SU-DHL-6 (cell line): ENCODE results near the gene GLYATL3.

Source experiments
- H2AFZ ChIP-seq: fragments of 200-600 bp; sonication (generic); 2 replicates; pipeline ENCODE4 v1.6.1; 2014; ENCODE audit warnings: low read depth, mild to moderate bottlenecking, moderate library complexity, mixed read lengths, antibody characterized with exemption, low read length; ENCODE audit not compliant: severe bottlenecking
- H3F3A ChIP-seq: fragments of 200-600 bp; shearing (Covaris generic); 2 replicates; pipeline ENCODE4 v1.6.0; 2016; ENCODE audit warnings: antibody characterized with exemption, mild to moderate bottlenecking; ENCODE audit not compliant: insufficient read depth
- H3K27ac ChIP-seq: fragments of 200-600 bp; sonication (generic); 2 replicates; pipeline ENCODE4 v1.5.1; 2016; ENCODE audit warnings: low read depth, mild to moderate bottlenecking, low read length, moderate library complexity, mixed read lengths
- H3K27me3 ChIP-seq: fragments of 200-600 bp; sonication (generic), shearing (Covaris generic); 2 replicates; pipeline ENCODE4 v1.6.0; 2014; ENCODE audit warnings: mild to moderate bottlenecking, low read length
- H3K36me3 ChIP-seq: fragments of 200-600 bp; sonication (generic); 2 replicates; pipeline ENCODE4 v1.6.1; 2014; ENCODE audit warnings: mild to moderate bottlenecking, low read length, mixed read lengths
- H3K4me2 ChIP-seq: fragments of 300-600, 200-600 bp; shearing (Covaris generic), sonication (generic); 2 replicates; pipeline ENCODE4 v1.6.0; 2014; ENCODE audit warnings: low read length, low read depth, mild to moderate bottlenecking; ENCODE audit not compliant: poor library complexity, severe bottlenecking
- H3K4me3 ChIP-seq: fragments of 200-600 bp; sonication (generic); 2 replicates; pipeline ENCODE4 v1.5.1; 2014; ENCODE audit warnings: antibody characterized with exemption, low read length, mild to moderate bottlenecking, mixed read lengths; ENCODE audit not compliant: insufficient read depth, poor library complexity, severe bottlenecking
- H3K79me2 ChIP-seq: fragments of 200-600 bp; sonication (generic); 2 replicates; pipeline ENCODE4 v1.6.1; 2014; ENCODE audit warnings: mild to moderate bottlenecking, low read length, moderate library complexity; ENCODE audit not compliant: insufficient read depth
- H3K9ac ChIP-seq: fragments of 200-600 bp; sonication (generic); 2 replicates; pipeline ENCODE4 v1.7.0; 2014; ENCODE audit warnings: mild to moderate bottlenecking, low read length
- H3K9me2 ChIP-seq: fragments of 200-600 bp; sonication (generic); replicated peaks from 2 replicates; pipeline ENCODE4 v1.6.1; 2014; ENCODE audit warnings: low read length; ENCODE audit not compliant: insufficient read depth
- H3K9me3 ChIP-seq: fragments of 200-600 bp; sonication (generic); 2 replicates; pipeline ENCODE4 v1.6.1; 2014; ENCODE audit warnings: low read length, mixed read lengths; ENCODE audit not compliant: insufficient read depth
- H4K20me1 ChIP-seq: fragments of 200-600 bp; sonication (generic); 2 replicates; pipeline ENCODE4 v1.6.1; 2014; ENCODE audit warnings: low read depth, mild to moderate bottlenecking, antibody characterized with exemption, low read length, moderate library complexity, mixed read lengths
- CTCF ChIP-seq: fragments of 200-600 bp; sonication (generic); IDR thresholded peaks from one replicate; pipeline ENCODE4 v1.5.1; 2017; ENCODE audit warnings: antibody characterized with exemption, mild to moderate bottlenecking, low read length, moderate library complexity; ENCODE audit not compliant: insufficient read depth, poor library complexity, severe bottlenecking
- EZH2phosphoT487 ChIP-seq: fragments of 200-600 bp; sonication (generic), shearing (Covaris generic); conservative IDR thresholded peaks from 2 replicates; pipeline ENCODE4 v1.6.1; 2018; ENCODE audit warnings: mild to moderate bottlenecking, antibody characterized with exemption, low read length, moderate library complexity, mixed read lengths

Gene GLYATL3

GRCh38 chr6:49522710-49523593 lies 23.2 kb downstream of the GLYATL3 start:
- Histone ChIP-seq H3K4me2 (no peak overlapping the region), H3K27ac (no peak overlapping the region), H2AFZ (no peak overlapping the region), H3K79me2 (no peaks in the 10 kb centered on the region), H3K9ac (no peak overlapping the region), H3K9me3 (no peaks in the 10 kb centered on the region), H3K36me3 (no peaks in the 10 kb centered on the region), H3K27me3 (peaks cover 2% of the 10 kb centered on the region; the same call in 1 of the 2 replicates), H3K4me3 (no peak overlapping the region), H4K20me1 (no peaks in the 10 kb centered on the region), H3K9me2 (no peaks in the 10 kb centered on the region), H3F3A (no peaks in the 10 kb centered on the region)
- TF ChIP-seq EZH2phosphoT487 = no peak
- TF ChIP-seq CTCF = no peak

GRCh38 chr6:49523901-49524300 lies 24.2 kb downstream of the GLYATL3 start:
- TF ChIP-seq CTCF = no peak
- Histone ChIP-seq H3K27ac (no peak overlapping the region), H3K4me3 (no peak overlapping the region), H3K4me2 (no peak overlapping the region), H3K27me3 (peaks cover 2% of the 10 kb centered on the region; the same call in 1 of the 2 replicates), H3K9me3 (no peaks in the 10 kb centered on the region), H3F3A (no peaks in the 10 kb centered on the region), H2AFZ (no peak overlapping the region), H3K36me3 (no peaks in the 10 kb centered on the region), H3K9me2 (no peaks in the 10 kb centered on the region), H3K79me2 (no peaks in the 10 kb centered on the region), H3K9ac (no peak overlapping the region), H4K20me1 (no peaks in the 10 kb centered on the region)

- Histone ChIP-seq H3K27me3 (peaks cover 2% of the 10 kb centered on the region; the same call in 1 of the 2 replicates), H3K9ac (no peak overlapping the region), H2AFZ (no peak overlapping the region), H3F3A (no peaks in the 10 kb centered on the region), H3K9me2 (no peaks in the 10 kb centered on the region), H3K4me3 (no peak overlapping the region), H4K20me1 (no peaks in the 10 kb centered on the region), H3K4me2 (no peak overlapping the region), H3K79me2 (no peaks in the 10 kb centered on the region), H3K36me3 (no peaks in the 10 kb centered on the region), H3K27ac (no peak overlapping the region), H3K9me3 (no peaks in the 10 kb centered on the region)
- TF ChIP-seq CTCF (no peak), EZH2phosphoT487 (no peak)
Observed at GRCh38 chr6:49524541-49524940, 24.8 kb downstream of the GLYATL3 start.
